KG1 (cell line): ENCODE data around the gene SUV39H2.
"Not testable (repeated sequence)": the region's sequence is repeated elsewhere in the genome, so short reads cannot be mapped to it uniquely, and the experiment has no call there.

Source experiments
- DNase-seq: peaks from one replicate; lab custom pipeline; 2025; lab: John Stamatoyannopoulos, UW

Gene SUV39H2

GRCh38 chr10:14876764-14877163, 1.9 kb upstream of the SUV39H2 start:
- DNase-seq, result no peak

- peak; percentile 47 for DNase-seq
Observed at GRCh38 chr10:14879124-14879927, 660 bp downstream of the SUV39H2 start.

GRCh38 chr10:14879928-14880193, 1.2 kb downstream of the SUV39H2 start:
- no peak for DNase-seq

GRCh38 chr10:14880229-14880628, 1.6 kb downstream of the SUV39H2 start:
- DNase-seq, result no peak

GRCh38 chr10:14884082-14884481, 5.4 kb downstream of the SUV39H2 start:
- no peak for DNase-seq

GRCh38 chr10:14889318-14889717, 10.7 kb downstream of the SUV39H2 start:
- DNase-seq, result no peak

GRCh38 chr10:14891151-14891550, 12.5 kb downstream of the SUV39H2 start:
- no peak for DNase-seq

GRCh38 chr10:14904316-14904732, 25.7 kb downstream of the SUV39H2 start:
- peak; percentile 8 for DNase-seq

- no peak for DNase-seq
Observed at GRCh38 chr10:14904864-14905263, 26.2 kb downstream of the SUV39H2 start.

- DNase-seq, result no peak
Observed at GRCh38 chr10:14905890-14906289, 27.2 kb downstream of the SUV39H2 start.

- no peak for DNase-seq
Observed at GRCh38 chr10:14906765-14907164, 28.1 kb downstream of the SUV39H2 start.

GRCh38 chr10:14907591-14907990, 28.9 kb downstream of the SUV39H2 start:
- not testable (repeated sequence) for DNase-seq

- DNase-seq, result no peak
Observed at GRCh38 chr10:14909101-14909500, 30.4 kb downstream of the SUV39H2 start.

GRCh38 chr10:14910953-14911352, 32.3 kb downstream of the SUV39H2 start:
- DNase-seq, result no peak

GRCh38 chr10:14911801-14912200, 33.1 kb downstream of the SUV39H2 start:
- DNase-seq, result no peak

- no peak for DNase-seq
Observed at GRCh38 chr10:14916600-14916999, 37.9 kb downstream of the SUV39H2 start.

- no peak for DNase-seq
Observed at GRCh38 chr10:14917827-14918226, 39.2 kb downstream of the SUV39H2 start.

- no peak for DNase-seq
Observed at GRCh38 chr10:14918964-14919363, 40.3 kb downstream of the SUV39H2 start.

- no peak for DNase-seq
Observed at GRCh38 chr10:14924013-14924412, 45.3 kb downstream of the SUV39H2 start.

- DNase-seq, result no peak
Observed at GRCh38 chr10:14925268-14925667, 46.6 kb downstream of the SUV39H2 start.

- DNase-seq, result no peak
Observed at GRCh38 chr10:14926061-14926470, 47.4 kb downstream of the SUV39H2 start.

GRCh38 chr10:14926722-14927416, 48.2 kb downstream of the SUV39H2 start:
- no peak for DNase-seq

GRCh38 chr10:14930610-14931009, 51.9 kb downstream of the SUV39H2 start:
- DNase-seq, result no peak

- DNase-seq, result no peak
Observed at GRCh38 chr10:14936584-14936983, 57.9 kb downstream of the SUV39H2 start.
